ENCODE measurements around the gene DUSP9. TPM values are rescaled to one million over a fixed set of nuclear protein-coding genes. Genes with fewer than 3 reads are reported as not detected.
"Not testable (repeated sequence)": the region's sequence is repeated elsewhere in the genome, so short reads cannot be mapped to it uniquely, and the experiment has no call there.

The DUSP9 gene
- total RNA-seq, 1 experiment from 2014 or later, result 10.7 TPM

DNA sequence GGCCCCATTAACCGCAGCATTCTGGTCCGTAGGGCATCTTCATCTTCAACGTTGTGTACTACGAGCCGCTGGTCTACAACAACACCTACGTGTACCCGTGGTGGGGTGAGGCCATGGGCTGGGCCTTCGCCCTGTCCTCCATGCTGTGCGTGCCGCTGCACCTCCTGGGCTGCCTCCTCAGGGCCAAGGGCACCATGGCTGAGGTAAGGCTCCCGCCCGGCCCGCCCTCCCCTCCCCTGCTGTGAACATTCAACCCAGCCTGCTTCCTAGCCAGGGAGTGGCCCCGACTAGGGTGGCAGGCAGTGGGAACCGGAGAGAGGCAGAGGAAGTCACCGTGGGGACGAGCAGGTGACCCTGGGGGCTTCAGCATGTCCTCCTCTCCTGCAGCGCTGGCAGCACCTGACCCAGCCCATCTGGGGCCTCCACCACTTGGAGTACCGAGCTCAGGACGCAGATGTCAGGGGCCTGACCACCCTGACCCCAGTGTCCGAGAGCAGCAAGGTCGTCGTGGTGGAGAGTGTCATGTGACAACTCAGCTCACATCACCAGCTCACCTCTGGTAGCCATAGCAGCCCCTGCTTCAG is 47.8 kb downstream of the DUSP9 start:
- Histone ChIP-seq H3K9me3 (ENCODE audit: low read length) (no peaks in the 10 kb centered on the region), H4K20me1 (ENCODE audit: low read length) (no peaks in the 10 kb centered on the region), H3K27ac (ENCODE audit: low read length) (no peak overlapping the region), H3K36me3 (ENCODE audit: low read depth, low read length) (no peaks in the 10 kb centered on the region), H3K4me3 (ENCODE audit: low read length) (no peak overlapping the region), H3F3A (ENCODE audit: low read length, unreplicated experiment) (no peaks in the 10 kb centered on the region), H3K9me2 (replicated peaks; ENCODE audit: low read length) (no peaks in the 10 kb centered on the region), H2AFZ (ENCODE audit: low read length) (no peak overlapping the region), H3K4me1 (ENCODE audit: insufficient read depth, low read length) (peaks cover 8% of the 10 kb centered on the region), H3K79me2 (ENCODE audit: low read length) (peaks cover 9% of the 10 kb centered on the region), H3K4me2 (ENCODE audit: low read length) (no peak overlapping the region), H3K27me3 (ENCODE audit: low read length) (no peaks in the 10 kb centered on the region), H3K9ac (ENCODE audit: low read length) (no peak overlapping the region)
- intact Hi-C loops (cut with micrococcal nuclease), result no loop called here
- BruUV-seq (replicated peaks), result no TSS peak
- TF ChIP-seq EZH2 (IDR thresholded peaks at IDR 0.05; ENCODE audit: low read length, unreplicated experiment), result no peak
- TF ChIP-seq EZH2phosphoT487 (IDR thresholded peaks at IDR 0.05; ENCODE audit: borderline replicate concordance, low read length), result no peak
- TF ChIP-seq, protein P1, sequence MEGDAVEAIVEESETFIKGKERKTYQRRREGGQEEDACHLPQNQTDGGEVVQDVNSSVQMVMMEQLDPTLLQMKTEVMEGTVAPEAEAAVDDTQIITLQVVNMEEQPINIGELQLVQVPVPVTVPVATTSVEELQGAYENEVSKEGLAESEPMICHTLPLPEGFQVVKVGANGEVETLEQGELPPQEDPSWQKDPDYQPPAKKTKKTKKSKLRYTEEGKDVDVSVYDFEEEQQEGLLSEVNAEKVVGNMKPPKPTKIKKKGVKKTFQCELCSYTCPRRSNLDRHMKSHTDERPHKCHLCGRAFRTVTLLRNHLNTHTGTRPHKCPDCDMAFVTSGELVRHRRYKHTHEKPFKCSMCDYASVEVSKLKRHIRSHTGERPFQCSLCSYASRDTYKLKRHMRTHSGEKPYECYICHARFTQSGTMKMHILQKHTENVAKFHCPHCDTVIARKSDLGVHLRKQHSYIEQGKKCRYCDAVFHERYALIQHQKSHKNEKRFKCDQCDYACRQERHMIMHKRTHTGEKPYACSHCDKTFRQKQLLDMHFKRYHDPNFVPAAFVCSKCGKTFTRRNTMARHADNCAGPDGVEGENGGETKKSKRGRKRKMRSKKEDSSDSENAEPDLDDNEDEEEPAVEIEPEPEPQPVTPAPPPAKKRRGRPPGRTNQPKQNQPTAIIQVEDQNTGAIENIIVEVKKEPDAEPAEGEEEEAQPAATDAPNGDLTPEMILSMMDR (conservative IDR thresholded peaks at IDR 0.05; ENCODE audit: low read depth, low read length), result no peak
- ATAC-seq (no peak), DNase-seq (no peak)
- ChIA-PET CTCF (no interaction called here), POLR2A (ENCODE audit: unreplicated experiment) (no interaction called here)

DNA sequence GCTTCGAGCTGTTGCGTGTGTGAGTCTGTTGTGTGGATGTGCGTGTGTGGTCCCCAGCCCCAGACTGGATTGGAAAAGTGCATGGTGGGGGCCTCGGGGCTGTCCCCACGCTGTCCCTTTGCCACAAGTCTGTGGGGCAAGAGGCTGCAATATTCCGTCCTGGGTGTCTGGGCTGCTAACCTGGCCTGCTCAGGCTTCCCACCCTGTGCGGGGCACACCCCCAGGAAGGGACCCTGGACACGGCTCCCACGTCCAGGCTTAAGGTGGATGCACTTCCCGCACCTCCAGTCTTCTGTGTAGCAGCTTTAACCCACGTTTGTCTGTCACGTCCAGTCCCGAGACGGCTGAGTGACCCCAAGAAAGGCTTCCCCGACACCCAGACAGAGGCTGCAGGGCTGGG is 49.1 kb downstream of the DUSP9 start:
- H4K20me1 ChIP-seq (ENCODE audit: low read length), result no peaks in the 10 kb centered on the region
- H3K9ac ChIP-seq (ENCODE audit: low read length), result no peak overlapping the region
- H3K4me1 ChIP-seq (ENCODE audit: insufficient read depth, low read length), result no peaks in the 10 kb centered on the region
- H2AFZ ChIP-seq (ENCODE audit: low read length), result no peak overlapping the region
- H3K27ac ChIP-seq (ENCODE audit: low read length), result no peak overlapping the region
- ATAC-seq (no peak), DNase-seq (no peak)
- no peaks in the 10 kb centered on the region for H3K79me2 ChIP-seq (ENCODE audit: low read length)
- H3K4me2 ChIP-seq (ENCODE audit: low read length), result no peak overlapping the region
- ChIA-PET POLR2A (ENCODE audit: unreplicated experiment) (no interaction called here), CTCF (no interaction called here)
- no peak overlapping the region for H3K4me3 ChIP-seq (ENCODE audit: low read length)
- no peaks in the 10 kb centered on the region for H3K27me3 ChIP-seq (ENCODE audit: low read length)
- no peaks in the 10 kb centered on the region for H3K9me2 ChIP-seq (replicated peaks; ENCODE audit: low read length)
- intact Hi-C loops (cut with micrococcal nuclease), result no loop called here
- no peaks in the 10 kb centered on the region for H3K36me3 ChIP-seq (ENCODE audit: low read depth, low read length)
- BruUV-seq (replicated peaks), result TSS peak; percentile 24
- TF ChIP-seq, protein P1 (conservative IDR thresholded peaks at IDR 0.05; ENCODE audit: low read depth, low read length), result no peak
- TF ChIP-seq EZH2 (IDR thresholded peaks at IDR 0.05; ENCODE audit: low read length, unreplicated experiment) (no peak), EZH2phosphoT487 (IDR thresholded peaks at IDR 0.05; ENCODE audit: borderline replicate concordance, low read length) (no peak)
- H3K9me3 ChIP-seq (ENCODE audit: low read length), result no peaks in the 10 kb centered on the region
- H3F3A ChIP-seq (ENCODE audit: low read length, unreplicated experiment), result no peaks in the 10 kb centered on the region

DNA sequence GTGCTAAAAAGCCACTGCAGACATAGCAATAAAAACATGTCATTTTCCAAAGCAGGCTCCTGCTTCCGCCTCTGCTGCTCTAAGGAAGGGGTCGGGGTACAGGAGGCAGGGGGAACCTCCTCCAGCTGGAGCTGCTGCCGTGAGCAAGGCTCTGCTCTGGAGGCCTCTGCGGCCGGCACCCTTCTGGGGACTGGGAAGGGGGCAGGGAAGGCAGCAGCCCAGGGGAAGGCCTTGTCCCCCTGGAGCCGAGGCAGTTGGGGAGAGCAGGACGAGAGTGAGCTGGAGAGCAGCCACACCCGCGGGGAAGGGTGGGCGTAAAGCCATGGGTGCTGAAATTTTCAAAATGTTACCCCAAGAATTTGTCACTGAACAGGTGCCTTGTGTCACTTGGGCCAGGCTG is 49.5 kb downstream of the DUSP9 start:
- H3K79me2 ChIP-seq (ENCODE audit: low read length); H3K9me3 ChIP-seq (ENCODE audit: low read length); ATAC-seq; POLR2A ChIA-PET (ENCODE audit: unreplicated experiment); H3K4me3 ChIP-seq (ENCODE audit: low read length); H4K20me1 ChIP-seq (ENCODE audit: low read length); H3F3A ChIP-seq (ENCODE audit: low read length, unreplicated experiment); H3K36me3 ChIP-seq (ENCODE audit: low read depth, low read length); H3K4me1 ChIP-seq (ENCODE audit: insufficient read depth, low read length); DNase-seq; H3K27ac ChIP-seq (ENCODE audit: low read length); H2AFZ ChIP-seq (ENCODE audit: low read length); intact Hi-C loops (cut with micrococcal nuclease); H3K9ac ChIP-seq (ENCODE audit: low read length); BruUV-seq (replicated peaks); CTCF ChIA-PET; H3K27me3 ChIP-seq (ENCODE audit: low read length); H3K4me2 ChIP-seq (ENCODE audit: low read length); H3K9me2 ChIP-seq (replicated peaks; ENCODE audit: low read length): not testable (repeated sequence)

DNA sequence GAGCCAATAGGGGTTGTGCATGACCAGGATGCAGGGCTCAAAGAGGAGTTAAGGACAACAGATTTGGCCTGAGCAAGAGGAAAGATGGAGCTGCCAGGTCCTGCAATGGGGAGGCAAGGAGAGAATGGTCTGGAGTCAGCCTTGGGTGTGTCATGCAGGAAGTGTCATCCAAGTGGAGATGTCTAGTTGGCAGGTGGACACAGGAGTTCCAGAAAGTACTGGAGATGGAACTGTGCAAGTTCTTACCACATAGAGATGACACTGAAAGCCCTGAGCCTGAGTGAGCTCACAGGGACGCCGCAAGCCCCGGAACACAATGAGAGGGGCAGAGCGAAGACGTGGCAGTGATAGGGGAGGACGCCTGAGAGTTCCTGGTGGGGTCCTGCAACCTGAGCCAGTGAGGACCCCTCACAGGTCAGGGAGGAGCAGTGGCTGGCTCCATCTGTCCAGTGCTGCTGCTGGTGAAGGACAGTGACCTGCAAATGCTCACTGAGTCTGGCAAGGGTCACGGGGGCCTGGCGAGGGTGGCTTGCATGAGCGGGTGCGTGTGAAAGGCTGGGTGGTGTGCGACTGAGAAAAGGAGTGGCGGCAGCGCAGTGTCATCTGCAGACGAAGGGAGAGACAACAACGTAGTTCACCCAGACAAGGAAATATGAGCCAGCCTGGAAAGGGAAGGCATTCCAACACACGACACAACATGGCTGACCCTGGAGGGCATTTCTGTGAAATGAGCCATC is 50.2 kb downstream of the DUSP9 start:
- DNase-seq; H3K27ac ChIP-seq (ENCODE audit: low read length); H3K4me2 ChIP-seq (ENCODE audit: low read length); BruUV-seq (replicated peaks); H4K20me1 ChIP-seq (ENCODE audit: low read length); CTCF ChIA-PET; intact Hi-C loops (cut with micrococcal nuclease); H3K4me1 ChIP-seq (ENCODE audit: insufficient read depth, low read length); H3K27me3 ChIP-seq (ENCODE audit: low read length); H3K36me3 ChIP-seq (ENCODE audit: low read depth, low read length); H3K9me2 ChIP-seq (replicated peaks; ENCODE audit: low read length); H3K4me3 ChIP-seq (ENCODE audit: low read length); H3K9ac ChIP-seq (ENCODE audit: low read length); H3F3A ChIP-seq (ENCODE audit: low read length, unreplicated experiment); H3K79me2 ChIP-seq (ENCODE audit: low read length); H3K9me3 ChIP-seq (ENCODE audit: low read length); POLR2A ChIA-PET (ENCODE audit: unreplicated experiment); H2AFZ ChIP-seq (ENCODE audit: low read length): not testable (repeated sequence)
- ATAC-seq, result peak; percentile 7; the same call in 1 of the 2 replicates
